SK-N-SH (cell line): ENCODE data around the gene MAG. TPM values are rescaled to one million over a fixed set of nuclear protein-coding genes. Genes with fewer than 3 reads are reported as not detected.

Source experiments
- CTCF ChIA-PET: fragments of 300-600, 350-600 bp; formaldehyde crosslinking; extraction: SDS; loops from one replicate; lab custom pipeline; 2021; lab: Yijun Ruan, JAX
- POLR2A ChIA-PET: fragments of 350-600 bp; sonication (Branson Sonifier 250); formaldehyde crosslinking; extraction: SDS; loops from one replicate; lab custom pipeline; 2020; ENCODE audit warnings: antibody characterized with exemption, inconsistent platforms; lab: Yijun Ruan, JAX
- DNase-seq: peaks from one replicate; pipeline ENCODE4 v3.0.0; 2012
- H2AFZ ChIP-seq: fragments of 200-600 bp; sonication (generic); 2 replicates; pipeline ENCODE4 v1.8.1; 2016; ENCODE audit warnings: antibody characterized with exemption, mild to moderate bottlenecking, low read depth
- H3F3A ChIP-seq: fragments of 200-600 bp; sonication (generic); replicated peaks from 2 replicates; pipeline ENCODE3; 2016; ENCODE audit warnings: antibody characterized with exemption, mild to moderate bottlenecking; ENCODE audit not compliant: insufficient read depth
- H3K27ac ChIP-seq, 2 experiments: fragments of 200-500 bp in 1 of 2; fragments of 200-600 bp in 1 of 2; sonication (Bioruptor generic) in 1 of 2; sonication (generic), shearing (Covaris generic) in 1 of 2; 2 replicates each; pipeline versions ENCODE4 v1.5.1 to v1.6.1; 2014 to 2016; ENCODE audit warnings: low read depth in 2 of 2, inconsistent platforms in 1 of 2, low read length in 1 of 2, mild to moderate bottlenecking in 1 of 2, mixed read lengths in 1 of 2
- H3K27me3 ChIP-seq: fragments of 200-600 bp; sonication (generic), shearing (Covaris generic); 2 replicates; pipeline ENCODE4 v1.6.1; 2016; ENCODE audit warnings: mixed run types; ENCODE audit not compliant: insufficient read depth
- H3K36me3 ChIP-seq, 2 experiments: fragments of 200-500 bp in 1 of 2; fragments of 200-600 bp in 1 of 2; sonication (Bioruptor generic) in 1 of 2; sonication (generic) in 1 of 2; replicated peaks in 1 of 2; 2 replicates each; pipeline versions ENCODE3 to v1.5.1; 2014 to 2016; ENCODE audit warnings: low read length in 1 of 2, mild to moderate bottlenecking in 1 of 2; ENCODE audit not compliant: insufficient read depth in 2 of 2, control insufficient read depth in 1 of 2
- H3K4me1 ChIP-seq, 2 experiments: fragments of 200-500 bp in 1 of 2; fragments of 200-600 bp in 1 of 2; sonication (Bioruptor generic) in 1 of 2; sonication (generic), shearing (Covaris generic) in 1 of 2; 2 replicates each; pipeline versions ENCODE4 v1.5.1 to v1.6.1; 2014 to 2016; ENCODE audit warnings: low read depth in 1 of 2, low read length in 1 of 2, mixed run types in 1 of 2; ENCODE audit not compliant: insufficient read depth in 2 of 2, control insufficient read depth in 1 of 2
- H3K4me2 ChIP-seq: fragments of 200-600 bp; sonication (generic), shearing (Covaris generic); 2 replicates; pipeline ENCODE4 v1.6.1; 2017; ENCODE audit warnings: mixed run types
- H3K4me3 ChIP-seq, 2 experiments: fragments of 200-500 bp in 1 of 2; fragments of 200-600 bp in 1 of 2; sonication (Bioruptor generic) in 1 of 2; sonication (generic), shearing (Covaris generic) in 1 of 2; 2 replicates each; pipeline versions ENCODE4 v1.5.1 to v1.8.1; 2014 to 2016; ENCODE audit warnings: low read depth in 2 of 2, inconsistent platforms in 1 of 2, low read length in 1 of 2, mild to moderate bottlenecking in 1 of 2, mixed read lengths in 1 of 2, moderate library complexity in 1 of 2
- H3K79me2 ChIP-seq: fragments of 200-600 bp; sonication (generic); 2 replicates; pipeline ENCODE4 v1.8.1; 2017; ENCODE audit warnings: mild to moderate bottlenecking; ENCODE audit not compliant: insufficient read depth
- H3K9ac ChIP-seq: fragments of 200-600 bp; sonication (generic); 2 replicates; pipeline ENCODE4 v1.6.1; 2017; ENCODE audit warnings: mixed run types
- H3K9me2 ChIP-seq: fragments of 200-600 bp; sonication (generic); 2 replicates; pipeline ENCODE4 v1.6.1; 2017; ENCODE audit warnings: mixed run types
- H3K9me3 ChIP-seq: fragments of 200-600 bp; sonication (generic); 2 replicates; pipeline ENCODE4 v1.6.1; 2017; ENCODE audit warnings: mixed run types, mild to moderate bottlenecking, moderate library complexity
- H4K20me1 ChIP-seq: fragments of 200-600 bp; sonication (generic); 2 replicates; pipeline ENCODE4 v1.6.1; 2017; ENCODE audit warnings: mild to moderate bottlenecking, mixed run types; ENCODE audit not compliant: insufficient read depth
- EZH2phosphoT487 ChIP-seq: fragments of 200-600 bp; sonication (generic); IDR thresholded peaks from 2 replicates; pipeline ENCODE4 v1.6.1; 2017; ENCODE audit warnings: low read depth, mixed run types, mild to moderate bottlenecking, antibody characterized with exemption, moderate library complexity, borderline replicate concordance
- FOXJ3 ChIP-seq: sonication (generic); formaldehyde crosslinking; IDR thresholded peaks from 2 replicates; pipeline ENCODE4 v1.5.1; 2020; ENCODE audit warnings: mild to moderate bottlenecking, missing genetic modification reagents
- FOXM1 ChIP-seq: IDR thresholded peaks from 2 replicates; pipeline ENCODE4 v1.4.0; 2012; ENCODE audit warnings: low read depth, mild to moderate bottlenecking
- GABPA ChIP-seq: IDR thresholded peaks from 2 replicates; pipeline ENCODE4 v1.4.0; 2012; ENCODE audit warnings: low read depth, mild to moderate bottlenecking
- GATA2 ChIP-seq: sonication (generic); formaldehyde crosslinking; IDR thresholded peaks from 2 replicates; pipeline ENCODE4 v1.5.0; 2020; ENCODE audit warnings: mild to moderate bottlenecking, missing genetic modification reagents
- MEF2A ChIP-seq: IDR thresholded peaks from 2 replicates; pipeline ENCODE4 v1.4.0; 2012; ENCODE audit warnings: low read depth, borderline replicate concordance
- MXI1 ChIP-seq: IDR thresholded peaks from 2 replicates; pipeline ENCODE4 v1.6.1; 2012; ENCODE audit warnings: mild to moderate bottlenecking, low read depth, low read length, improper control_type of control experiment
- NRF1 ChIP-seq: IDR thresholded peaks from 2 replicates; pipeline ENCODE4 v1.6.1; 2012; ENCODE audit warnings: low read depth, mild to moderate bottlenecking, low read length
- RCOR1 ChIP-seq: fragments of 150-350 bp; IDR thresholded peaks from 2 replicates; pipeline ENCODE4 v1.6.1; 2017; ENCODE audit warnings: antibody characterized with exemption, low read length
- SMC3 ChIP-seq: IDR thresholded peaks from 2 replicates; pipeline ENCODE4 v1.6.1; 2012; ENCODE audit warnings: low read depth, low read length, improper control_type of control experiment
- TCF12 ChIP-seq: IDR thresholded peaks from 2 replicates; pipeline ENCODE4 v1.4.0; 2012
- USF1 ChIP-seq: IDR thresholded peaks from 2 replicates; pipeline ENCODE4 v1.4.0; 2012; ENCODE audit warnings: low read depth, borderline replicate concordance
- USF2 ChIP-seq: fragments of 150-350 bp; IDR thresholded peaks from 2 replicates; pipeline ENCODE4 v1.6.1; 2017; ENCODE audit warnings: antibody characterized with exemption, low read length, low read depth, borderline replicate concordance
- WGBS: methylation state at CpG from one replicate; pipeline ENCODE4 v1.1.6; 2017; ENCODE audit warnings: low lambda C conversion rate; 5-methylcytosine and 5-hydroxymethylcytosine counted together
- polyA plus RNA-seq, 3 experiments: library from polyadenylated mRNA; depleted of rRNA; stranded (reverse); fragments of >200 nt; gene quantifications; 2 replicates each; pipeline ENCODE4 v1.2.3, GENCODE V29; 2012
- TF ChIP-seq, protein P1 (sequence below): IDR thresholded peaks from 2 replicates; pipeline ENCODE4 v1.4.0; 2012; ENCODE audit warnings: low read depth
- TF ChIP-seq, protein P2 (sequence below): IDR thresholded peaks from 2 replicates; pipeline ENCODE4 v1.6.1; 2012; ENCODE audit warnings: mild to moderate bottlenecking, low read depth, low read length, moderate library complexity

Gene MAG
- polyA plus RNA-seq, 1 of the 3 experiments (the other 2 are of a cell fraction), result not detected

DNA sequence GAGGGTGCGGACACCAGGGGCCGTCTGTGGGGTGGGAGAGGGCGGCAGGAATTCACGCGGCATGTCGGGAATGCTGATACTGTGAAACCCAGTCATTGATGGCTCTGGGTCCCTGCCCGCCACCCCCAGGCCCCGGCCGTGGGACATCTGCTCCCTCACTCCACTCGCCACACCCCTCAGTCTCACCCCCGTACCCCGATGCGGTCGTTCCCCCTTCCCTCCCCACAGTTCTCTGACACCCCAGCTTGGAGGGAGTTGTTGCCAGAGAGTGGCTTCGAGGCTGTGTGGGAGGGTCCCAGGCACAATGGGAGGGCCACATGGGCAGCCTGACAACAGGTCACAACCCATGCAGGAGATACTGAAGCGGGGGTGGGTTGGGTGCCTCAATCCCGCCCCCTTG lies 1.8 kb downstream of the MAG start:
- no peak overlapping the region for H3K4me3 ChIP-seq
- no peaks in the 10 kb centered on the region for H3K79me2 ChIP-seq
- no peaks in the 10 kb centered on the region for H3K9me3 ChIP-seq
- H3K9me2 ChIP-seq, result no peaks in the 10 kb centered on the region
- H2AFZ ChIP-seq, result no peak overlapping the region
- no peaks in the 10 kb centered on the region for H3K4me1 ChIP-seq
- WGBS, result 12% methylated on average over 11 of the region's 17 CpGs
- H3K9ac ChIP-seq, result no peak overlapping the region
- H3K36me3 ChIP-seq, result no peaks in the 10 kb centered on the region
- ChIA-PET CTCF (interaction anchor here (0.9 kb wide), 1 partner anchor 59 kb away, joined by 3 read pairs; no protein-coding TSS in a partner anchor), POLR2A (no interaction called here)
- no peak overlapping the region for H3K27ac ChIP-seq
- H3K27me3 ChIP-seq, result peaks cover 75% of the 10 kb centered on the region
- H4K20me1 ChIP-seq, result no peaks in the 10 kb centered on the region
- no peak overlapping the region for H3K4me2 ChIP-seq
- H3F3A ChIP-seq, result no peaks in the 10 kb centered on the region
- DNase-seq, result no peak
- TF ChIP-seq GABPA, result no peak
- TF ChIP-seq MEF2A, result no peak
- TF ChIP-seq, protein P1, sequence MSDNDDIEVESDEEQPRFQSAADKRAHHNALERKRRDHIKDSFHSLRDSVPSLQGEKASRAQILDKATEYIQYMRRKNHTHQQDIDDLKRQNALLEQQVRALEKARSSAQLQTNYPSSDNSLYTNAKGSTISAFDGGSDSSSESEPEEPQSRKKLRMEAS, result no peak
- TF ChIP-seq SMC3, result no peak
- no peak for TF ChIP-seq GATA2 (CRISPR knock-in tag)

DNA sequence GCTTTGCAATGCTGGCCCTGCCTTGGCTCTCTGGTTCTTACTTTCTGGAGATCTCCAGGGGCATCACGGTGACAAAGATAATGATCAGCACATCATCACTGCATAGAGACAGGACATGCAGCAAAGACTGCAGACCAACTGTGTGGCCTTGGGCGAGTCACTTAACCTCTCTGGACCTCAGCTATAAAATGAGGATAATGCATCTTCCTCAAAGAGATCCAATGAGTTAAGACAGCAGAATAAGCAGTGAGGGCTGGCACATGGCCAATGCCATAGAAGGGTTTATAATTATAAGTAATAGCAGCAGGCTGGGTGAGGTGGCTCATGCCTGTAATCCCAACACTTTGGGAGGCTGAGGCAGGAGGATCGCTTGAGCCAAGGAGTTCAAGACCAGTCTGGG lies 2.4 kb downstream of the MAG start:
- TF ChIP-seq TCF12, result no peak
- TF ChIP-seq USF2, result no peak
- TF ChIP-seq, all 33 proteins: peak for 0
- Histone ChIP-seq H3K9ac (no peak overlapping the region), H3K9me3 (no peaks in the 10 kb centered on the region), H3K4me2 (no peak overlapping the region), H3K27me3 (peaks cover 70% of the 10 kb centered on the region), H3K79me2 (no peaks in the 10 kb centered on the region), H3K4me1 (no peaks in the 10 kb centered on the region), H3K27ac (no peak overlapping the region), H4K20me1 (no peaks in the 10 kb centered on the region), H3F3A (no peaks in the 10 kb centered on the region), H2AFZ (no peak overlapping the region), H3K4me3 (no peak overlapping the region), H3K36me3 (no peaks in the 10 kb centered on the region), H3K9me2 (no peaks in the 10 kb centered on the region)
- ChIA-PET CTCF (interaction anchor here (0.9 to 2.2 kb wide), 5 partner anchors 10 to 184 kb away, joined by 3 to 5 read pairs (median 3); no protein-coding TSS in a partner anchor), POLR2A (no interaction called here)
- 16% methylated on average over 3 of the region's 3 CpGs for WGBS
- no peak for DNase-seq

GRCh38 chr19:35294859-35295791 lies 3.2 kb downstream of the MAG start:
- H3F3A ChIP-seq, result no peaks in the 10 kb centered on the region
- no peaks in the 10 kb centered on the region for H3K79me2 ChIP-seq
- 25% methylated on average over 19 of the region's 25 CpGs for WGBS
- DNase-seq, result no peak
- no peak overlapping the region for H2AFZ ChIP-seq
- CTCF ChIA-PET, result interaction anchor here (0.9 to 2.2 kb wide), 7 partner anchors 10 to 184 kb away, joined by 3 to 5 read pairs (median 3); no protein-coding TSS in a partner anchor
- POLR2A ChIA-PET, result no interaction called here
- peaks cover 64% of the 10 kb centered on the region for H3K27me3 ChIP-seq
- no peaks in the 10 kb centered on the region for H3K9me3 ChIP-seq
- H3K4me3 ChIP-seq, result no peak overlapping the region
- H3K9me2 ChIP-seq, result no peaks in the 10 kb centered on the region
- H3K36me3 ChIP-seq, result no peaks in the 10 kb centered on the region
- no peak overlapping the region for H3K27ac ChIP-seq
- H3K4me2 ChIP-seq, result no peak overlapping the region
- H3K9ac ChIP-seq, result no peak overlapping the region
- H4K20me1 ChIP-seq, result no peaks in the 10 kb centered on the region
- no peaks in the 10 kb centered on the region for H3K4me1 ChIP-seq
- TF ChIP-seq EZH2phosphoT487 (no peak), USF1 (no peak), RCOR1 (no peak), MXI1 (no peak), FOXM1 (no peak), FOXJ3 (CRISPR knock-in tag) (no peak), NRF1 (no peak)
- TF ChIP-seq, protein P2, sequence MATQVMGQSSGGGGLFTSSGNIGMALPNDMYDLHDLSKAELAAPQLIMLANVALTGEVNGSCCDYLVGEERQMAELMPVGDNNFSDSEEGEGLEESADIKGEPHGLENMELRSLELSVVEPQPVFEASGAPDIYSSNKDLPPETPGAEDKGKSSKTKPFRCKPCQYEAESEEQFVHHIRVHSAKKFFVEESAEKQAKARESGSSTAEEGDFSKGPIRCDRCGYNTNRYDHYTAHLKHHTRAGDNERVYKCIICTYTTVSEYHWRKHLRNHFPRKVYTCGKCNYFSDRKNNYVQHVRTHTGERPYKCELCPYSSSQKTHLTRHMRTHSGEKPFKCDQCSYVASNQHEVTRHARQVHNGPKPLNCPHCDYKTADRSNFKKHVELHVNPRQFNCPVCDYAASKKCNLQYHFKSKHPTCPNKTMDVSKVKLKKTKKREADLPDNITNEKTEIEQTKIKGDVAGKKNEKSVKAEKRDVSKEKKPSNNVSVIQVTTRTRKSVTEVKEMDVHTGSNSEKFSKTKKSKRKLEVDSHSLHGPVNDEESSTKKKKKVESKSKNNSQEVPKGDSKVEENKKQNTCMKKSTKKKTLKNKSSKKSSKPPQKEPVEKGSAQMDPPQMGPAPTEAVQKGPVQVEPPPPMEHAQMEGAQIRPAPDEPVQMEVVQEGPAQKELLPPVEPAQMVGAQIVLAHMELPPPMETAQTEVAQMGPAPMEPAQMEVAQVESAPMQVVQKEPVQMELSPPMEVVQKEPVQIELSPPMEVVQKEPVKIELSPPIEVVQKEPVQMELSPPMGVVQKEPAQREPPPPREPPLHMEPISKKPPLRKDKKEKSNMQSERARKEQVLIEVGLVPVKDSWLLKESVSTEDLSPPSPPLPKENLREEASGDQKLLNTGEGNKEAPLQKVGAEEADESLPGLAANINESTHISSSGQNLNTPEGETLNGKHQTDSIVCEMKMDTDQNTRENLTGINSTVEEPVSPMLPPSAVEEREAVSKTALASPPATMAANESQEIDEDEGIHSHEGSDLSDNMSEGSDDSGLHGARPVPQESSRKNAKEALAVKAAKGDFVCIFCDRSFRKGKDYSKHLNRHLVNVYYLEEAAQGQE, result no peak
